Chondrocyte (in vitro differentiated cells): ENCODE results near the gene THAP3. TPM values are rescaled to one million over a fixed set of nuclear protein-coding genes. Genes with fewer than 3 reads are reported as not detected.

Experiments used
- DNase-seq: peaks from one replicate; pipeline ENCODE4 v3.0.0; 2021; ENCODE audit warnings: mixed read lengths, low spot score
- H3K27ac Mint-ChIP-seq: one replicate; pipeline ENCODE4 v1.8.0; 2021; ENCODE audit warnings: mild to moderate bottlenecking, moderate library complexity, mixed read lengths; ENCODE audit not compliant: unreplicated experiment
- H3K27me3 Mint-ChIP-seq: 2 replicates; pipeline ENCODE4 v1.8.0; 2021; ENCODE audit warnings: low read depth, mixed read lengths
- H3K36me3 Mint-ChIP-seq: 2 replicates; pipeline ENCODE4 v1.8.0; 2021; ENCODE audit warnings: low read depth, mixed read lengths
- H3K4me1 Mint-ChIP-seq: 2 replicates; pipeline ENCODE4 v1.8.0; 2021; ENCODE audit warnings: low read depth, mild to moderate bottlenecking, mixed read lengths
- H3K4me3 Mint-ChIP-seq: one replicate; pipeline ENCODE4 v1.8.0; 2021; ENCODE audit warnings: mild to moderate bottlenecking, moderate library complexity, mixed read lengths; ENCODE audit not compliant: unreplicated experiment
- H3K9me3 Mint-ChIP-seq: 2 replicates; pipeline ENCODE4 v1.8.0; 2021; ENCODE audit warnings: low read depth, mixed read lengths
- CTCF ChIP-seq: fragments of 200-600 bp; sonication (generic); IDR thresholded peaks from 2 replicates; pipeline ENCODE4 v1.5.0; 2021; ENCODE audit warnings: antibody characterized with exemption, mild to moderate bottlenecking, moderate library complexity
- total RNA-seq: library from RNA; stranded (reverse); gene quantifications from 3 replicates; pipeline ENCODE4 v1.2.1, GENCODE V29; 2021

THAP3 gene
- total RNA-seq, 1 donor from 2014 or later: 12.9 TPM

GRCh38 chr1:6623269-6623965 is 1.3 kb upstream of the THAP3 start:
- no peaks in the 10 kb centered on the region for H3K27me3 Mint-ChIP-seq
- no peaks in the 10 kb centered on the region for H3K9me3 Mint-ChIP-seq
- H3K36me3 Mint-ChIP-seq: peaks cover 23% of the 10 kb centered on the region
- no peak for TF ChIP-seq CTCF
- no peak for DNase-seq
- H3K27ac Mint-ChIP-seq: no peak overlapping the region
- peaks cover 26% of the 10 kb centered on the region for H3K4me1 Mint-ChIP-seq
- H3K4me3 Mint-ChIP-seq: no peak overlapping the region

GRCh38 chr1:6625584-6626149 is 999 bp downstream of the THAP3 start:
- Mint-ChIP-seq H3K9me3 (no peaks in the 10 kb centered on the region), H3K4me3 (peak overlapping the region; percentile 75), H3K27ac (peak overlapping the region; percentile 72), H3K4me1 (peaks cover 26% of the 10 kb centered on the region), H3K27me3 (no peaks in the 10 kb centered on the region), H3K36me3 (peaks cover 19% of the 10 kb centered on the region)
- no peak for DNase-seq
- no peak for TF ChIP-seq CTCF

- Mint-ChIP-seq H3K36me3 (peaks cover 19% of the 10 kb centered on the region), H3K27ac (no peak overlapping the region), H3K27me3 (no peaks in the 10 kb centered on the region), H3K4me1 (peaks cover 26% of the 10 kb centered on the region), H3K9me3 (no peaks in the 10 kb centered on the region), H3K4me3 (no peak overlapping the region)
- DNase-seq: no peak
- no peak for TF ChIP-seq CTCF
Measured at GRCh38 chr1:6627031-6627430, 2.4 kb downstream of the THAP3 start.

- DNase-seq: no peak
- Mint-ChIP-seq H3K9me3 (no peaks in the 10 kb centered on the region), H3K27me3 (no peaks in the 10 kb centered on the region), H3K4me3 (no peak overlapping the region), H3K4me1 (peaks cover 26% of the 10 kb centered on the region), H3K36me3 (peaks cover 13% of the 10 kb centered on the region), H3K27ac (no peak overlapping the region)
- TF ChIP-seq CTCF: no peak
Measured at GRCh38 chr1:6627841-6628545, 3.3 kb downstream of the THAP3 start.

- H3K27me3 Mint-ChIP-seq: no peaks in the 10 kb centered on the region
- no peak overlapping the region for H3K27ac Mint-ChIP-seq
- H3K36me3 Mint-ChIP-seq: peaks cover 19% of the 10 kb centered on the region
- peaks cover 26% of the 10 kb centered on the region for H3K4me1 Mint-ChIP-seq
- no peaks in the 10 kb centered on the region for H3K9me3 Mint-ChIP-seq
- no peak overlapping the region for H3K4me3 Mint-ChIP-seq
- DNase-seq: no peak
- no peak for TF ChIP-seq CTCF
Measured at GRCh38 chr1:6628971-6629479, 4.4 kb downstream of the THAP3 start.
